Stimulated activated naive CD8-positive, alpha-beta T cell treated with anti-CD3 and anti-CD28 coated beads, Interleukin-15, Interleukin-2, amounts not matched to agents 100 U/mL and 50 U/mL, for 24 hours (primary cell): ENCODE data around the gene DYRK3.

Experiments
- ATAC-seq: fragments of 150-1000 bp; cut with Tn5 transposase; one replicate; pipeline ENCODE4 v1.10.0; 2021
- DNase-seq: peaks from one replicate; pipeline ENCODE4 v3.0.0; 2021

The DYRK3 gene

DNA sequence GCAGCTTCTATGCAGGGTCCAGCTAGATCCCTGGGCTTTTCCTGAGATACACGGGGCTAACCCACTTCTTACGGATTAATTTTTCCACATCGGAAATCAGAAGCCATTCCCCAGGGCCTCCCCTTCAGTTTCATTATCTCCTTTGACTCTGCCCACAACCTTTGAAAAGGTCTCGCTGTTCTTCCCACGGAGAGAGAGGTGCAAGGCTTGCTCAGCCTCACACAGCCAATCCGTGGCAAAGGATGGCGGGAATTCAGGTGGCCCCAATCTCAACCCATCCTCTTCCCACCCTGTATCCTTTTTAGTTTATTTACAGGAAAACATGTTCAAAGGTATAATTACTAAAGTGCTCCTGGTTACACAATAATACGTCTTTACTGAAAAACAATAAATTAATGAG lies 48.7 kb downstream of the DYRK3 start:
- no peak for DNase-seq
- ATAC-seq = no peak

DNA sequence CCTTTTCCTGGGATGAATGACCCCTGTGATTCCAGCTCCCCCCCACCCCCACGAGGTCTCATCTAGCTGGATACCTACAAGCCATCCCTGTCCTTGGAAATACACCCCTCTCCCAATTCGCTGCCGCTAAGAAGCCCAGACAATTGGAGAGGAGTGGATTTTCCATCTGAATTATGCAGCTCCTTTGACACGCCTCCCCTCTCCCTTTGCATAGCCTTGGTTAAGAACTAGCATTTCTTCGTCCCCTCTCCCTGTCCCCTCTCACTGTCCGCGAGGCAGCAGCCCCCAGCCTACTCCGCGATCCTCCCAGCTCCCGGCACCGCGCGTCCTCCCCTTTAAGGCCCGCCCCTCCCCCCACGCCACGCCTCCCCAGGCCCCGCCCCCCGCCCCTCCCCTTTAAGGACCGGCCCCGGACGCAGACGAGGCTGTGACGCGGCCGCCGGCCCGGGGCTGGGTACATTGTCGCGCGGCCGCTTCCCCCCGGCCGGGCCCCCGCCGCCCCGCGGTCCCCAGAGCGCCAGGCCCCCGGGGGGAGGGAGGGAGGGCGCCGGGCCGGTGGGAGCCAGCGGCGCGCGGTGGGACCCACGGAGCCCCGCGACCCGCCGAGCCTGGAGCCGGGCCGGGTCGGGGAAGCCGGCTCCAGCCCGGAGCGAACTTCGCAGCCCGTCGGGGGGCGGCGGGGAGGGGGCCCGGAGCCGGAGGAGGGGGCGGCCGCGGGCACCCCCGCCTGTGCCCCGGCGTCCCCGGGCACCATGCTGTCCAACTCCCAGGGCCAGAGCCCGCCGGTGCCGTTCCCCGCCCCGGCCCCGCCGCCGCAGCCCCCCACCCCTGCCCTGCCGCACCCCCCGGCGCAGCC lies 49.4 kb downstream of the DYRK3 start, which contains the start of gene MAPKAPK2:
MAPKAPK2 (plus strand) TSS at position 428 of the 856 bp plus-strand sequence; CDS start at position 753, 325 bp downstream.
- DNase-seq (peak; percentile 83), ATAC-seq (peak; percentile 62)

DNA sequence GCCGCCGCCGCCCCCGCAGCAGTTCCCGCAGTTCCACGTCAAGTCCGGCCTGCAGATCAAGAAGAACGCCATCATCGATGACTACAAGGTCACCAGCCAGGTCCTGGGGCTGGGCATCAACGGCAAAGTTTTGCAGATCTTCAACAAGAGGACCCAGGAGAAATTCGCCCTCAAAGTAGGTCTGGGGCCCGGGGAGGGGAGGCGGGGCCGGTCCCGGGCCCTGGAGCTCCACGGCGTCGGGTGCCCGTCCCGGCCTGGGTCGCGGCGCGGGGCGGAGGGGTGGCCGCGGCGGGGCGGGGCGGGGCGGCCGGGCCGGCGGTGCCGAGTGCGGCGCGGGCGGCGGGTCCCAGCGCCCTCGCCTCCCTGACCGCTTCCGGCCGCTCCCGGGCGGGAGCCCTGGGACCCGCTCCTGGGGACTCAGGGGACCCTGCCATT lies 50.0 kb downstream of the DYRK3 start:
- ATAC-seq = peak; percentile 26

GRCh38 chr1:206685769-206686477 lies 50.6 kb downstream of the DYRK3 start:
- ATAC-seq (peak; percentile 50), DNase-seq (peak; percentile 57)

More for the DNA sequence above, 50.0 kb downstream of the DYRK3 start:
- DNase-seq = peak; percentile 66

DNA sequence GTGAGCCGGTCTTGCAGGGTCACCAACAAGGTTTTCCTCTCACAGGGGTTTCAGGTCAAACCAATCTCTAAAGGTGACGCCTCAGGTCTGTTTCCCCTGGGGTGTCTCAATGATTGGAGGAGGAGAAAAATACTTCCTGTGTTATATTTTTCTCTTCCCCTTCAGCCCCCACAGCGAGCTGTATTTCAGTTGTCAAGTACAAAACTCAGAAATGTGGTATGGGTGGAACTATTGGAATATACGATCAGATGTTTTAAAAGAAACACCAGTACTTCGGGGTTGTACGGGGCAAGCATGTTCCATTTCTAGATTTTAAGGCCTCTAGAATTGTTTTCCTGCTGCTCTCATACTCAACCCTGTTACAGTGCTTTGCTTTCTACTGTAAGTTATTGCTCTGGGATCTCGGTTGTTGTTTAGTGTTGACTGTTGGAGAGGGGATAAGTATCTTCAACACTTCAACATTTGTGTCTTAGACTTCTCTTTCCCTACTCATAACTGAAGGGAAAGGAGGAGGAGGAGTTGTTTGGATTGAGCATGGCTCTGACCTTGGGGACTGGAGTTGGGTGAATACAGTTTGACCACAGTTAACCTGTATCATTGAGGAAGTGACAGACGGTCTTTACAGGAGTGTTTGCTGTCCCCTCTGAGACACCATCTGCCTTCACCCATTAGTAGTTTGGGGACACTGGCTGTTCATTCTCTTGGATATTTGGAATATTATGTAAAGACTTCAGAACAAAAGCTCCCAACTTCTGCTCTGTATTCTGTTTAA lies 51.3 kb downstream of the DYRK3 start:
- ATAC-seq (no peak), DNase-seq (peak; percentile 31)

DNA sequence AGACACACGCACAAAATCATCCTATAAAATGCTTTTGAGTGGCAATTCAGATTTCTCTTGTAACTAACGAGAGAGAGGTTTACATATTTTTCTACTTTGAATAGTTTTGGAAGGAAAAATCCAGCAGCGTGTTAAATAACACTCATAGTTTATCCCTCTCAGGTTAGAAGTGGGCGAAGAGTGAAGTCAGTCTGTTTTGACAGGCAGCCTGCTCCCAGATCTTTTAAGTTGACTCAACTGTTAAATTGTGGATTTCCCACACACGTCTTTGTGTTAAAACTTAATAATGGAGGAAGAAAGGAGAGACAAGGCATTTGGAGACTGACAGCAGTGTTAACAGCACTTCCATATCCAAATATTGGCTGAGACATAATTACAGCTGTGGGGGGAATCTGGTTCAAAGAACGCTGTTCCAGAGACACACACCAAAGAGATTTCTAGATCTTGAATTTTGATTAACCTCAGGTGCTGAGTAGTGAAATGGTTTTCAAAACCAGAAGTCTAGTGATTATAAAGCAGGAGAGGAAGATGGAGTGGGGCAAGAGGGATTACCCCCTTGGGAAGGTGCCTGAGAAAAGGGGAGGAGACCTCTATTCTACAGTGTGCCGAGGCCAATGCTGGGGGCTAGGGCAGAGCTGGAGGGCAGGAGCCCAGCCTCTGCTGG lies 52.0 kb downstream of the DYRK3 start:
- DNase-seq = no peak

GRCh38 chr1:206687915-206688442 lies 52.6 kb downstream of the DYRK3 start:
- DNase-seq (no peak), ATAC-seq (peak; percentile 47)

More for the DNA sequence above, 52.0 kb downstream of the DYRK3 start:
- ATAC-seq = no peak

DNA sequence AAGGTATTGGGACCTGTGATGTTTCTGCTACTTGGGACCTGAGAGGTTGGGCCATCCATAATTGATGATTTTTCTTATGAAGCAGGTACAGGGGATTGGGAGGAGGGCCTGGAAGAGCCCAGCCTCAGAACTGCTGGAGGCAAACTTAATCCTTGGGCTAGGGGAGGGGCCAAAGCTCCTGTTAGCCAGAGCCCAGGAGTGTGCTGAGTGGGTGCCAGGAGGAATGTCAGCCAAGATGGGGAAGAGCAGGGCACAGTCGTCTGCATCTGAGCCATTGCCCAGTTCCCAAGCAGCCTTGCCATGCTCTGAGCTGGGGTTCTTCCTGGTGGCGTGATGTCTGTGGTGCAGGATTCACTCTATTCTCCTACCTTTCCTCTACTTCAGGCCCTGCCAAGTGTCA lies 55.2 kb downstream of the DYRK3 start:
- no peak for ATAC-seq
- DNase-seq = no peak

GRCh38 chr1:206691604-206692003 lies 56.3 kb downstream of the DYRK3 start:
- DNase-seq (no peak), ATAC-seq (no peak)

DNA sequence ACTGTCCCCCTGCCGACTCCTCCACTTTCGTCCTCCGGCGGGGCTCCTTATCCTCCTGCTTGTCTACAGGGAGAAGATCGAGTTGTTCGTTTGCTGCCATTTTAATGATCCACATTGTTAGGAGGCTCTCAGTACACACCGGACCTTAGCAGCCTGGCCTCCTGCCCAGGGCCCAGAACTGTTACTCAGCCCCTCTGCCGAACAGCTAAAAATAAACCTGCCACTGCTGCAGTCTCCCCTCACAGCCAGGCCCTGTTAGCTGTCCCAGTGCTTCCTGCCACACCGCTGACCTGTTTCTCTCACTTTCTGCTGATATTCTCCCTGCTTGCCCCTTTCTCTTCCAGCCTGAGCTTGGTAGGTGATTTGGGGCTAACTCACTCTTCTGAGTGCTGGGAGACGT lies 57.7 kb downstream of the DYRK3 start:
- no peak for ATAC-seq
- no peak for DNase-seq

DNA sequence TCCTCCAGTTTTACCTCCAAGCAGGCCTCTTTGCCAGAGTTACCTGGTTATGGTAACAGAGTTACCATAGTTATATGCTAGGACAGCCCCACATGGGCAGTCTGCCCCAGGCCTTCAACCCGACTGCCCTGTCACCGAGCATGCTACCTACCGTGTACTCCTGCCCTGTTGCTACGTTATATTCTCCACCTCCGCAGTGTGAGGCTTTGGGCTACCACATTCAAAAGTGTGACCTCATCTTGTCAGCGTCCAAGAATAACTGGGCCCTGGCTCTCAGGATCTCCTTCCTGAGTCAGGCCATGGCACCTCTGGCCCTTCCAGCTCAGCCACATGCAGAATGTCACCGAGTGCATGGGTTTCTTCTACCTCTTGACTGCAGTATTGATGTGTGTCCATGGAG lies 58.3 kb downstream of the DYRK3 start:
- DNase-seq (no peak), ATAC-seq (no peak)

- ATAC-seq = no peak
- no peak for DNase-seq
These were observed 59.1 kb downstream of the DYRK3 start for GRCh38 chr1:206694171-206695124.

DNA sequence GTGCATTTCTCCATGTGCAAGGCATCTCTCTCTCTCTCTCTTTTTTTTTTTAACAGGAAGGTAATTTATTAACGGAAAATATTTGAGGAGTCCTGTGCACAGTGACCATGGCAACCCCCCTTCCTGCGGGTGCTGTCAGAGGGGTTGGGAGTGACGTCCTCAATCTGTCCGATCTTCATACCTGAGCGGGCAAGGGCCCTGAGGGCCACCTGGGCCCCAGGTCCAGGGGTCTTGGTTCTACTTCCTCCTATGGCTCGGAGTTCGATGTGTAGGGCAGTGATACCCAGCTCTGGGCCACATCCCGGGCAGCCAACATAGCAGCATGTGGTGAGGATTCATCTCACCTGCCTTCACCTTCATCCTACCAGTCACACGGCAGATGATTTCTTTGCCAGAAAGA lies 60.4 kb downstream of the DYRK3 start:
- no peak for DNase-seq
- ATAC-seq = no peak

- ATAC-seq = no peak
These were observed 61.7 kb downstream of the DYRK3 start for GRCh38 chr1:206696812-206697585.

GRCh38 chr1:206698011-206698410 lies 62.7 kb downstream of the DYRK3 start:
- ATAC-seq = no peak

More at GRCh38 chr1:206696812-206697585, 61.7 kb downstream of the DYRK3 start:
- no peak for DNase-seq

More at GRCh38 chr1:206698011-206698410, 62.7 kb downstream of the DYRK3 start:
- DNase-seq = no peak
